ENCODE data around the gene MUC20. TPM values are rescaled to one million over a fixed set of nuclear protein-coding genes. Genes with fewer than 3 reads are reported as not detected.

Gene MUC20
- polyA plus RNA-seq, 1 experiment, result 0.48 TPM

GRCh38 chr3:195697582-195698324 is 23.0 kb upstream of the MUC20 start:
- TF ChIP-seq, protein P1, sequence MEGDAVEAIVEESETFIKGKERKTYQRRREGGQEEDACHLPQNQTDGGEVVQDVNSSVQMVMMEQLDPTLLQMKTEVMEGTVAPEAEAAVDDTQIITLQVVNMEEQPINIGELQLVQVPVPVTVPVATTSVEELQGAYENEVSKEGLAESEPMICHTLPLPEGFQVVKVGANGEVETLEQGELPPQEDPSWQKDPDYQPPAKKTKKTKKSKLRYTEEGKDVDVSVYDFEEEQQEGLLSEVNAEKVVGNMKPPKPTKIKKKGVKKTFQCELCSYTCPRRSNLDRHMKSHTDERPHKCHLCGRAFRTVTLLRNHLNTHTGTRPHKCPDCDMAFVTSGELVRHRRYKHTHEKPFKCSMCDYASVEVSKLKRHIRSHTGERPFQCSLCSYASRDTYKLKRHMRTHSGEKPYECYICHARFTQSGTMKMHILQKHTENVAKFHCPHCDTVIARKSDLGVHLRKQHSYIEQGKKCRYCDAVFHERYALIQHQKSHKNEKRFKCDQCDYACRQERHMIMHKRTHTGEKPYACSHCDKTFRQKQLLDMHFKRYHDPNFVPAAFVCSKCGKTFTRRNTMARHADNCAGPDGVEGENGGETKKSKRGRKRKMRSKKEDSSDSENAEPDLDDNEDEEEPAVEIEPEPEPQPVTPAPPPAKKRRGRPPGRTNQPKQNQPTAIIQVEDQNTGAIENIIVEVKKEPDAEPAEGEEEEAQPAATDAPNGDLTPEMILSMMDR (IDR thresholded peaks at IDR 0.05; ENCODE audit: insufficient read depth, low read depth, low read length), result no peak
- no peak overlapping the region for H3K4me3 ChIP-seq (ENCODE audit: low read depth, low read length)
- POLR2A ChIA-PET, result no interaction called here
- H3K36me3 ChIP-seq (ENCODE audit: control insufficient read depth, insufficient read depth, low read length), result peaks cover 11% of the 10 kb centered on the region
- peak; percentile 83 for DNase-seq (ENCODE audit: low read depth)
- CTCF ChIA-PET, result no interaction called here
- H3K27me3 ChIP-seq (ENCODE audit: control insufficient read depth, insufficient read depth, low read length), result no peaks in the 10 kb centered on the region

DNA sequence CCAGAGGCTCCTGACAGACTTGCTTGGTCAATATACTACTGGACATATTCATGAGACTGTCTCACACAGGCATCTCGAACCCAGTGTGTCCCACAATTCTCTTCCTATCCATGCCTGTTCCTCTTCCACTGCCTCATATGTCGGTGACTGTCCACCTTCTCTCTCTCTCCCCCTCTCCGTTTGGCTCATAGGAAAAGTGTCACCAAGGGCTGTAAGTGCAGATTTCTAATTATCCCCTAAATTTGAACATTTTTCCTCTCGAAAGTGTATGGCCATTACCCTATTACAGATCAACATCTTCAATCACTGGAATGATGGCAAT is 22.5 kb upstream of the MUC20 start:
- no peaks in the 10 kb centered on the region for H3K27me3 ChIP-seq (ENCODE audit: control insufficient read depth, insufficient read depth, low read length)
- ChIA-PET CTCF (no interaction called here), POLR2A (no interaction called here)
- DNase-seq (ENCODE audit: low read depth), result no peak
- peaks cover 8% of the 10 kb centered on the region for H3K36me3 ChIP-seq (ENCODE audit: control insufficient read depth, insufficient read depth, low read length)
- TF ChIP-seq, protein P1 (IDR thresholded peaks at IDR 0.05; ENCODE audit: insufficient read depth, low read depth, low read length), result no peak
- no peak overlapping the region for H3K4me3 ChIP-seq (ENCODE audit: low read depth, low read length)

DNA sequence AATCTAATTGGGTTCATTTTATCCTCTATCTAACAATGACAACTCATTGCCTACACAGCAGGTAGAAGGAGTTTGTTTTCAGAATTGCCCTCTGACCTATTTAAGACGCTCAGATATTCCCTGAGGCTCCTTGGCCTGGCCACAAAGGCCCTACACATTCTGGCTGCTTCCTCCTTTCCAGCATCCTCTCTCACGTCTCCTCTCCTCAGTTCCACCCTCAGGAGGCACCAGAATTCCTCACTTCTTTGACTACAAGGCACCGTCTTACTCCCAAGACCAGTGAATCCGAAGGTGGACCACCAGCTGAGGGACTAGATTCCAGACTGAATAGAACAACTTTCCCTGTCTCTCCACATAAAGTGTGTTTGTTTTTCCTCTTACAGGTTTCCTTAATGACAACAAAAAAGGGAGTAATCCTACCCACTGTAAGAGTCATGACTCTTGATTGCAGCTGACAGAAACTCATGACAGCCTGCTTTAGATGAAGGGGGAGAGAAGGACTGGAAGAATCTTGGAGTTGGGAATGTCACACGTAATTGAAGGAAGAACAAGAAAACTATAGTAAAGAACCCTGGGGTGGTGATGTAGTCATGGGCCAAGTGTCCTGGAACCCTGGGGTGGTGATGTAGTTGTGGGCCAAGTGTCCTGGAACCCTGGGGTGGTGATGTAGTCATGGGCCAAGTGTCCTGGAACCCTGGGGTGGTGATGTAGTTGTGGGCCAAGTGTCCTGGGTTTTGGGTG is 22.0 kb upstream of the MUC20 start:
- H3K4me3 ChIP-seq (ENCODE audit: low read depth, low read length), result no peak overlapping the region
- H3K36me3 ChIP-seq (ENCODE audit: control insufficient read depth, insufficient read depth, low read length), result peaks cover 7% of the 10 kb centered on the region
- DNase-seq (ENCODE audit: low read depth), result no peak
- TF ChIP-seq, protein P1 (IDR thresholded peaks at IDR 0.05; ENCODE audit: insufficient read depth, low read depth, low read length), result no peak
- H3K27me3 ChIP-seq (ENCODE audit: control insufficient read depth, insufficient read depth, low read length), result no peaks in the 10 kb centered on the region
- ChIA-PET POLR2A (no interaction called here), CTCF (interaction anchor here (1.2 kb wide), 1 partner anchor 8 kb away, joined by 4 read pairs; no protein-coding TSS in a partner anchor)

DNA sequence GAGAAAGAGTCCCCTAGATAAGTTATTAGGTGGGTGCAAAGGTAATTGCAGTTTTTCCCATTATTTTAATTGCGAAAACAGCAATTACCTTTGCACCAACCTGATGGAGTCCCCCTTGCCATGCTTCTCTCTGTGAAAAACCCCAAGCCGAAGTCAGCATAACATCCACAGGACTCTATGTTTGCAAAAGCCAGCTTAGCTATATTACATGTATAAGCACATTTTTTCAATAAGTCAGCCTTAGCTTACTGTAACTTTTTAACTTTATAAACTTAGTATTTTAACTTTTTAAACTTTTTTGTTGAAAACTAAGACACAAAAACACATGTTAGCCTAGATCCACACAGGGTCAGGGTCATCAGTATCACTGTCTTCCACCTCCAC is 21.4 kb upstream of the MUC20 start:
- ChIA-PET POLR2A (no interaction called here), CTCF (interaction anchor here (1.2 kb wide), 1 partner anchor 9 kb away, joined by 4 read pairs; no protein-coding TSS in a partner anchor)
- DNase-seq (ENCODE audit: low read depth), result no peak

DNA sequence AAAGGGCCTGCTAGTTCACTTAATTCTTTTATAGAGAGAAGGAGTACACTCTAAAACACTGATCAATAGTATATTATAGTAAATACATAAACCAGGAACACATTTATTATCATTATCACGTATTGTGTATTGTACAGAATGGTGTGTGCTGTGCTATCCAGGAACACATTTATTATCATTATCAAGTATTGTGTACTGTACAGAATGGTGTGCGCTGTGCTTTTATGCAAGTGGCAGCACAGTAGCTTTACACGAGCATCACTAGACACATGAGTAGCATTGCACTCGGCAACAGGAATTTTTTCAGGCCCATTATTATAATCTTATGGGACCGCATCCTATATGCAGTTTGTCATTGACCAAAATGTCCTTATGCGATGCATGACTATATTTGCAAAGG is 20.9 kb upstream of the MUC20 start:
- DNase-seq (ENCODE audit: low read depth), result no peak
- H3K4me3 ChIP-seq (ENCODE audit: low read depth, low read length), result no peak overlapping the region
- ChIA-PET POLR2A (no interaction called here), CTCF (interaction anchor here (1.2 kb wide), 1 partner anchor 9 kb away, joined by 4 read pairs; no protein-coding TSS in a partner anchor)
- TF ChIP-seq, protein P1 (IDR thresholded peaks at IDR 0.05; ENCODE audit: insufficient read depth, low read depth, low read length), result no peak
- peaks cover 1% of the 10 kb centered on the region; the same call in 1 of the 2 replicates for H3K36me3 ChIP-seq (ENCODE audit: control insufficient read depth, insufficient read depth, low read length)
- no peaks in the 10 kb centered on the region for H3K27me3 ChIP-seq (ENCODE audit: control insufficient read depth, insufficient read depth, low read length)

More for the DNA sequence above, 21.4 kb upstream of the MUC20 start:
- H3K4me3 ChIP-seq (ENCODE audit: low read depth, low read length), result no peak overlapping the region
- TF ChIP-seq, protein P1 (IDR thresholded peaks at IDR 0.05; ENCODE audit: insufficient read depth, low read depth, low read length), result no peak
- peaks cover 4% of the 10 kb centered on the region; the same call in 1 of the 2 replicates for H3K36me3 ChIP-seq (ENCODE audit: control insufficient read depth, insufficient read depth, low read length)
- H3K27me3 ChIP-seq (ENCODE audit: control insufficient read depth, insufficient read depth, low read length), result no peaks in the 10 kb centered on the region

All from BJ (cell line).